ENCODE data around the gene NLRP1.

The NLRP1 gene

GRCh38 chr17:5530265-5531084, 53.8 kb downstream of the NLRP1 start:
- TF ChIP-seq CTCF (IDR thresholded peaks at IDR 0.05; ENCODE audit: low read depth, low read length) (no peak), EZH2phosphoT487 (IDR thresholded peaks at IDR 0.05; ENCODE audit: low read depth) (no peak)
- H3K36me3 ChIP-seq (replicated peaks; ENCODE audit: low read depth, low read length): no peaks in the 10 kb centered on the region
- no peak overlapping the region for H3K4me3 ChIP-seq (ENCODE audit: low read length)
- no peaks in the 10 kb centered on the region for H3K9me3 ChIP-seq (ENCODE audit: insufficient read depth, low read length)
- no peak overlapping the region for H3K27ac ChIP-seq (ENCODE audit: low read length)
- H3K79me2 ChIP-seq (ENCODE audit: low read length): no peaks in the 10 kb centered on the region
- H3K4me2 ChIP-seq (ENCODE audit: low read length): no peak overlapping the region
- no peaks in the 10 kb centered on the region for H3K27me3 ChIP-seq (ENCODE audit: low read depth, low read length)
- no peaks in the 10 kb centered on the region for H3K4me1 ChIP-seq (ENCODE audit: low read length)
- H4K20me1 ChIP-seq (ENCODE audit: insufficient read depth, low read length): no peaks in the 10 kb centered on the region
- H2AFZ ChIP-seq (ENCODE audit: low read depth, low read length): no peak overlapping the region
- H3K9ac ChIP-seq (ENCODE audit: low read length): no peak overlapping the region

GRCh38 chr17:5527601-5528250, 56.6 kb downstream of the NLRP1 start:
- H2AFZ ChIP-seq (ENCODE audit: low read depth, low read length): no peak overlapping the region
- H3K4me2 ChIP-seq (ENCODE audit: low read length): no peak overlapping the region

GRCh38 chr17:5526821-5527598, 57.3 kb downstream of the NLRP1 start:
- Histone ChIP-seq H3K27me3 (ENCODE audit: low read depth, low read length) (no peaks in the 10 kb centered on the region), H3K9me3 (ENCODE audit: insufficient read depth, low read length) (no peaks in the 10 kb centered on the region), H3K4me2 (ENCODE audit: low read length) (no peak overlapping the region), H3K27ac (ENCODE audit: low read length) (no peak overlapping the region), H3K4me1 (ENCODE audit: low read length) (no peaks in the 10 kb centered on the region), H3K79me2 (ENCODE audit: low read length) (no peaks in the 10 kb centered on the region), H4K20me1 (ENCODE audit: insufficient read depth, low read length) (no peaks in the 10 kb centered on the region), H3K4me3 (ENCODE audit: low read length) (no peak overlapping the region), H3K36me3 (replicated peaks; ENCODE audit: low read depth, low read length) (no peaks in the 10 kb centered on the region), H2AFZ (ENCODE audit: low read depth, low read length) (no peak overlapping the region), H3K9ac (ENCODE audit: low read length) (no peak overlapping the region)
- TF ChIP-seq EZH2phosphoT487 (IDR thresholded peaks at IDR 0.05; ENCODE audit: low read depth) (no peak), CTCF (IDR thresholded peaks at IDR 0.05; ENCODE audit: low read depth, low read length) (no peak)

More at GRCh38 chr17:5527601-5528250, 56.6 kb downstream of the NLRP1 start:
- Histone ChIP-seq H3K36me3 (replicated peaks; ENCODE audit: low read depth, low read length) (no peaks in the 10 kb centered on the region), H3K9ac (ENCODE audit: low read length) (no peak overlapping the region), H3K4me1 (ENCODE audit: low read length) (no peaks in the 10 kb centered on the region), H3K27me3 (ENCODE audit: low read depth, low read length) (no peaks in the 10 kb centered on the region), H3K79me2 (ENCODE audit: low read length) (no peaks in the 10 kb centered on the region), H3K27ac (ENCODE audit: low read length) (no peak overlapping the region), H4K20me1 (ENCODE audit: insufficient read depth, low read length) (no peaks in the 10 kb centered on the region), H3K4me3 (ENCODE audit: low read length) (no peak overlapping the region), H3K9me3 (ENCODE audit: insufficient read depth, low read length) (no peaks in the 10 kb centered on the region)
- TF ChIP-seq EZH2phosphoT487 (IDR thresholded peaks at IDR 0.05; ENCODE audit: low read depth): no peak
- TF ChIP-seq CTCF (IDR thresholded peaks at IDR 0.05; ENCODE audit: low read depth, low read length): no peak

- Histone ChIP-seq H3K27ac (ENCODE audit: low read length) (no peak overlapping the region), H4K20me1 (ENCODE audit: insufficient read depth, low read length) (no peaks in the 10 kb centered on the region), H3K4me2 (ENCODE audit: low read length) (no peak overlapping the region), H3K36me3 (replicated peaks; ENCODE audit: low read depth, low read length) (no peaks in the 10 kb centered on the region), H2AFZ (ENCODE audit: low read depth, low read length) (no peak overlapping the region), H3K27me3 (ENCODE audit: low read depth, low read length) (no peaks in the 10 kb centered on the region), H3K4me3 (ENCODE audit: low read length) (no peak overlapping the region), H3K79me2 (ENCODE audit: low read length) (no peaks in the 10 kb centered on the region), H3K9ac (ENCODE audit: low read length) (no peak overlapping the region), H3K4me1 (ENCODE audit: low read length) (no peaks in the 10 kb centered on the region), H3K9me3 (ENCODE audit: insufficient read depth, low read length) (no peaks in the 10 kb centered on the region)
- TF ChIP-seq EZH2phosphoT487 (IDR thresholded peaks at IDR 0.05; ENCODE audit: low read depth): no peak
- TF ChIP-seq CTCF (IDR thresholded peaks at IDR 0.05; ENCODE audit: low read depth, low read length): no peak
Measured at GRCh38 chr17:5523249-5523648, 61.1 kb downstream of the NLRP1 start.

All from OCI-LY3 (cell line).